ENCODE results near the gene ZNF296.

ZNF296 gene

GRCh38 chr19:45051929-45052579 lies 24.2 kb downstream of the ZNF296 start:
- DNase-seq = no peak

GRCh38 chr19:45050036-45050435 lies 26.2 kb downstream of the ZNF296 start:
- DNase-seq = no peak

DNA sequence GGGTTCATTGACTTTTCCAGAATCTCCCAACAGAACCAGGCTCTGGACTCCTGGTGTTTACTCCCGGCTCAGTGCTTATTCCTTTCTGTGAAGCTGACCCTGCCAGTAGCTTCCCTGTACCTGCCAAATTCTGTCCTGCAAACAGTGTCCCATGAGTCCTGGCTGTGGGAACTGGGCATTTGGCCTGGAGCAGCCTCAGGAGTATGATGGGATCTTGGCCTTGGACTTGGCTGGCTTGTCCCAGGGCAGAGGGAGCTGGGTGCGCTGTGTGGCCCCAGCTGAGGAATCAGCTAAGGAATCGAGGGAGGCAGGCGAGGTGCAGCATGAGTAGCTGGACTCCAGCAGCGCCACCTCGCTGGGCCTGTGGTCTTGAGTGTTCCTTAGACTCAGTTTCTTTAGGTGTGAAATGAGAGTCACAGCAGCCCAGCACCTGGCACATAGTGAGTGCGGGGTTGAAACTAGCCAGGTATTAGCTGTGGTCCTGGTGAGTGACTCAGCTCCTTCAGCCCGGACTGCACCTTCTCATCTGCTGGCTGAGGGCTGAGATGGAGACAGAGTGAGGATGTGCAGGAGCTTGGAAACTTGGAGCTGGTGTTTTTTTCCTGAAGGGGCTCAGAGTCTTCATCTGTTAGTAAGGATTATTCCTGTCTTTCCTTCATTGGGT lies 27.1 kb downstream of the ZNF296 start:
- DNase-seq = no peak

DNA sequence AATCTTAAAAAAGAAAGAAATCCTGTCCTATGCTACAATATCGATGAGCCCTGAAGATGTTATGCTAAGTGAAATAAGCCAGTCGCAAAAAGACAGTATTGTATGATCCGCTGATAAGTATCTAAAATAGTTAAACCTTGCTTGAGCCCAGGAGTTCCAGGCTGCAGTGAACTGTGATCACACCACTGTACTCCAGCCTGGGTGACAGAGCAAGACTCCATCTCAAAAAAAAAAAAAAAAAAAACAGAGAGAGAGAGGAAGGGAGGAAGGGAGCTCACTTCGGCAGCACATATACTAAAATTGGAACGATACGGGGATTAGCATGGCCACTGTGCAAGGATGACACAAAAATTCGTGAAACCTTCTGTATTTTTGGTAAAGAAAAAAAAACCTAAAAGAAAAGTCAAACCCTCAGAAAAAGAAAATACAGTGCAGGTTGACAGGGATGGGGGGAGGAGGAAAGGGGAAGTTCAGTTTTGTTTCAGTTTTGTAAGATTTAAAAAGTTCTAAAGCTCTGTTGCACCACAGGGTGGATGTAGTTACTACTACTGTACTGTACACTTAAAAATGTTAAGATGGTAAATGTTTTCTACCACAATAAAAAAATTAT lies 29.0 kb downstream of the ZNF296 start:
- DNase-seq = no peak

DNA sequence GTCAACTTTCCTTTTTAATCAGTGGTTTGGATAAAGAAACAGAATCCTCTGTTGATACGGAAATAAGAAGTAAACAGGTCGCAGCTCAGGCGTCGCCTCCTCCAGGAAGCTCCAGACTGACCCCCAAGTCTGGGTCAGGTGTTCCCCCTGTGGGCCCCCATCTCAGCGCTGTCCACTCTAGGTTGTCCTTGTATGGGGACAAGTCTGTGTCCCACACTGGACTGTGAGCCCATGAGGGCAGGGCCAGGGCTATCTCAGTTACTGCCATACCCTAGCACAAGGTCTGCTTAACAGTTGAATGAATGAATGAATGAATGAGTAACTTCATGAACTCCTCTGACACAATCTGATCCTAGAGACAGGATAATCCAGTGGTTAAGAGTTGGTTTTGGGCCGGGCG lies 29.9 kb downstream of the ZNF296 start:
- no peak for DNase-seq

DNA sequence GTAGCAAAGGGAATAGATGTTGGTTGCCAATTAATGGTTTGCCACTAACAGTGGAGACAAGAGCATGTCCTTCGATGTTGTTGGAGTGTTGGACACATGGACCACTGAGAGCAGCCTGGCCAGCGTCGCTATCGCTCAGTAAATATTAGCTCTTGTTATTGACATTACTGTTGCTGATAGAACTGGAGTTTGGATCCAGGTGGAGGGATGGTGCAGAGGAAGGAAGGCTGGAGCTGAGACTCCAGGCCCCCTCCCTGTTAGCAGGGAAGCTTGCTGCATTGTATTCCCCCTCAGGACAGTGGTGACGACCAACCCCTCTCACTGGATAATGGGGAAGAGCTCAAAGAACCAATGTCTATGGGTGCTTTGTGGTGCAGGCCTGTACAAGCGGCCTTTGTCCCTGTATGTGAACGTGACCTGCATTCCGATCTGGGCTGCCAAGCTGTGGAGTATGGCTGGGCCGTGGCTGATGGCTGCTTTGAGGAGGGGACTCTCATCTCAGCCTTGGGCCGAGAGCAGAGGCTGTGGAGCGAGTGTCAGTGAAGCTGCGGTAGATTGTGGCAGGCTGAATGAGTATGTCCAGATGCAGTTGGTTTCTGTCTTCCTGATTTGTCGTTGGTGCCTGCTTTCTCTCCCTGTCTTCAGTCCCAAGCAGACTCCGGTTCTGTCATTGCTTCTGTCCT lies 30.5 kb downstream of the ZNF296 start:
- DNase-seq = no peak

- no peak for DNase-seq
Measured at GRCh38 chr19:45041125-45041524, 35.2 kb downstream of the ZNF296 start.

DNA sequence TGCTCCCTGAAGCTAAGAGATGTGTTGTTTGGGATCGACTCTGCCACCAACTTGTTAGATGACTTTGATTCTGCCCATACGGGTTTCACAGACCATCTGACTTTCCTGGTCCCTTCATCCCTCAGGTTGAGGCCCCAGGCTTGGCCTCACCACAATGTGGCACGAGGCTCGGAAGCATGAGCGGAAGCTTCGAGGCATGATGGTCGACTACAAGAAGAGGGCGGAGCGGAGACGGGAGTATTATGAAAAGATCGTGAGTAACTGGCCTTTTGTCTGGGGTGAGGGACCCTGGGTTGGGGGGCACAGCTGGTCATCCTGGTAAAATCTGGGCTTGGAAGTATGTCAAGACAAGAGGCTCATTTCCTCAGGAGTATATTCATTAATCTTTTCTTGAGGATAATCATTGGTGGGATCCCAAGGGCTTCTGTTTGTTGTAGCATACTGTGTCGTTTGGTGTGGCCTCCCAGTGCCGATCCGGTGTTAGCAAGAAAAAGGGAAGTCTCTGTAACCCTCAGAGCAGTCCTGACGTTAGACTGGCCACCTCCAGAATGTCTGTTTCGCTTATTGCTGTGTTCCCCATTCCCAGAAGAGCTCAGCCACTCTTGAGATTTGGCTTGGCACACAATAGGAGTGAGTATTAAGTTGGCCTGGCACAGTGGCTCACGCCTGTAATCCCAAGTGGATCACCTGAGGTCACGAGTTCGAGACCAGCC lies 36.1 kb downstream of the ZNF296 start:
- no peak for DNase-seq

DNA sequence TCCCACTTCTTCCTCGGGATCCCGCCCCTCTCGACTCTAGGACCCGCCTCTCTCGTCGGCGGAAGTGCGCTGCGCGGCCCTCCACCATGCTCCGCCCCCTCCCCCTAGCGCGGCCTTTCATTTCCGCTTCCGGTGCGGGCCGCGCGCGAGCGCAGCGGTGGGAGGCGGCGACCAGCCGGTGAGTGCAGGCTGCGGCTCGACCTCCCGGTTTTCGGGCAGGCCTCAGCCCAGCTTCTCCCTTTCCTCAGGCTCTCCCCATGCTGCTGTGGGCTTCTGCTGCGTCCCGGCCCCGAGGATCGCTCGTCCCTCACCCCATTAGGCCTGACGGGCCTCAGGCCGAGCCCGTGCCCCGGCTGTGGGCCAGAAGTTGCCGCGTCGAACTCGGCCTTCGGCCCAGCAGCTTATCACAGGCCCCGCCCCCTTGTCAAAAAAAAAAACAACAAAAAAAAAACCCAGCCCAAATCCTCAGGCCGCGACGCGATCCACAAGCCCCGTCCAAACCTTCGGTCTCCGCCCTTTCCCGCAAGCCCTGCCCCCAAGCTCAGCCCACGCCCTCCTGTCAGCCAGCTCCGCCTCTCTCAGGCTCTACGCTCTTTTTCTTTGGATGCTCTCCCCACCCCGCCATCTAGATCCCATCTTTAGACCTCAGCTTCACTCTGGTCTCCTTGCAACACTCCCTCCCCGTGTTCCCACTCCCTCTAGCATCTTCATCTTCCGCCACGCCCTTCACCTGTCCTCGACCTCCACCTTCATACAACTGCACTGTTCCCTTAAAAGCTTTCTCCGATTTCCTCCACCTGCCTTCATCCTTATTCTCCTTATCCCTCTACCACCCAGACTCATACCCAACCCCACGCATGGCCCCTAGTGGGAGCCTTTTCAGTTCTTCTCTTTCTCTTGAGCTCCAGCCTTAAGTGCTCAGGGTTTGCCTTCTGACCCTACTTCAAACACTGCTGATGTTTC lies 37.1 kb downstream of the ZNF296 start, which contains the start of gene CLASRP:
CLASRP (plus strand) TSS at position 115 of the 963 bp plus-strand sequence. CDS start 1,168 bp downstream, outside the sequence.
- peak; percentile 50 for DNase-seq

DNA sequence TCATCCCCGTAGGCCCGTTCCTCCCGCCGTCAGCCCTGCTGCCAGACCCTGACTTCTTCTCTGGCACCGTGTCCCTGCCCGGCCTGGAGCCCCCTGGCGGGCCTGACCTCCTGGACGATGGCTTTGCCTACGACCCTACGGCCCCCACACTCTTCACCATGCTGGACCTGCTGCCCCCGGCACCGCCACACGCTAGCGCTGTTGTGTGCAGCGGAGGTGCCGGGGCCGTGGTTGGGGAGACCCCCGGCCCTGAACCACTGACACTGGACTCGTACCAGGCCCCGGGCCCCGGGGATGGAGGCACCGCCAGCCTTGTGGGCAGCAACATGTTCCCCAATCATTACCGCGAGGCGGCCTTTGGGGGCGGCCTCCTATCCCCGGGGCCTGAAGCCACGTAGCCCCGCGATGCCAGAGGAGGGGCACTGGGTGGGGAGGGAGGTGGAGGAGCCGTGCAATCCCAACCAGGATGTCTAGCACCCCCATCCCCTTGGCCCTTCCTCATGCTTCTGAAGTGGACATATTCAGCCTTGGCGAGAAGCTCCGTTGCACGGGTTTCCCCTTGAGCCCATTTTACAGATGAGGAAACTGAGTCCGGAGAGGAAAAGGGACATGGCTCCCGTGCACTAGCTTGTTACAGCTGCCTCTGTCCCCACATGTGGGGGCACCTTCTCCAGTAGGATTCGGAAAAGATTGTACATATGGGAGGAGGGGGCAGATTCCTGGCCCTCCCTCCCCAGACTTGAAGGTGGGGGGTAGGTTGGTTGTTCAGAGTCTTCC lies 38.7 kb downstream of the ZNF296 start:
- no peak for DNase-seq

DNA sequence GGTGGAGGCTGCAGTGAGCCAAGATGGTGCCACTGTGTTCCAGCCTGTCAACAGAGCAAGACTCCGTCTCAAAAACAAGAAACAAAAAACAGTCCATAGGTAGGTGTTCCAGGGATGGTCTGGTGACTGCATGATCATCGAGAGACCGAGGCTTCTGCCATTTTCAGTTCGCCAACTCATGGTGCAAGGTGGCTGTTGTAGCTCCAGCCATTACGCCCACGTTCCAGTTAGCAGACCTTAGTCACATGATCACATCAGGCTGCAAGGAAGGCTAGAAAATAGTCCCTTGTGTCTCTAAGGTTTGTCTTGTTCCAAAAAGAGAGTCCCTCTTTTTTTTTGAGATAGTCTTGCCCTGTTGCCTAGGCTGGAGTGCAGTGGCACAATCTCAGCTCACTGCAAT lies 40.5 kb downstream of the ZNF296 start:
- DNase-seq = no peak

DNA sequence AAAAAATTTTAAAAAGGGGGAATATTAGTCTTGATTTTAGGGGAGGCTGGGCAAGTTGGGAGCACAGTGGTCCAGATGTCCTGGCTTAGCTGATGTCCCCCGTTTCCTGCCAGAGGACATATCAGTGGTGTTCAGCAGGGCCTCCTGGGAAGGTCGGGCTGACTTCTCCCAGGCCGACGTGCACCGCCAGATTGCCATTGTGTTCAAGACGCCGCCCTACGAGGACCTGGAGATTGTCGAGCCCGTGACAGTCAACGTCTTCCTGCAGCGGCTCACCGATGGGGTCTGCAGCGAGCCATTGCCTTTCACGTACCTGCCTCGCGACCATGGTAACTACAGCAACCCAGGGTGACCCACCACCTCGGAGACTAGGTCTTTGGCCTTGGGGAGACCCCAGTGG lies 43.9 kb downstream of the ZNF296 start:
- no peak for DNase-seq

GRCh38 chr19:45030825-45031224 lies 45.5 kb downstream of the ZNF296 start:
- DNase-seq = no peak

- DNase-seq = no peak
Measured at GRCh38 chr19:45027371-45027770, 48.9 kb downstream of the ZNF296 start.

DNA sequence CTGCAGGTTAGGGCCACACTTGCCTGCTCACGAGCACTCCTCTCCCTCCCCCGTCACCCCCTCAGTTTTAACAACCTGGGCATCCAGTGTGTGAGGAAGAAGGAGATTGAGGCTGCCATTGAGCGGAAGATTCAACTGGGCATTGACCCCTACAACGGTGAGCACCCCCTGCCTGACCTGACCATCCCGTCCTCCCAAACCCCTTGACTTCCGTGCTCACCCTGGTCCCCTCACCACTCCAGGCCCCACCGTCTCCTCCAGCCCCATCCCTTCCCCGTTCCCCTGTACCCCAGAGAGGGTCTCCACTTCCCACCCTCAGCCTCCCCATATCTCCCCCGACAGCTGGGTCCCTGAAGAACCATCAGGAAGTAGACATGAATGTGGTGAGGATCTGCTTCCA lies 51.0 kb downstream of the ZNF296 start:
- DNase-seq = no peak

GRCh38 chr19:45023048-45023447 lies 53.2 kb downstream of the ZNF296 start:
- no peak for DNase-seq

- no peak for DNase-seq
Measured at GRCh38 chr19:45021971-45022370, 54.3 kb downstream of the ZNF296 start.
